OCI-LY3 (cell line): ENCODE measurements around the gene NFXL1.

Experiments
- H2AFZ ChIP-seq: fragments of 200-600, 300-600 bp; shearing (Covaris generic); 2 replicates; pipeline ENCODE4 v1.6.0; 2014; ENCODE audit warnings: antibody characterized with exemption, low read depth, low read length
- H3K27ac ChIP-seq: fragments of 200-600, 300-600 bp; sonication (generic); 2 replicates; pipeline ENCODE4 v1.5.1; 2014; ENCODE audit warnings: mild to moderate bottlenecking, low read length, moderate library complexity, mixed read lengths
- H3K27me3 ChIP-seq: fragments of 200-600, 300-600 bp; sonication (generic); 2 replicates; pipeline ENCODE4 v1.6.1; 2014; ENCODE audit warnings: low read depth, low read length, mixed read lengths
- H3K36me3 ChIP-seq: fragments of 200-600, 300-600 bp; sonication (generic); replicated peaks from 2 replicates; pipeline ENCODE3; 2014; ENCODE audit warnings: low read depth, low read length, mixed read lengths
- H3K4me1 ChIP-seq: fragments of 300-600, 200-600 bp; sonication (generic); 2 replicates; pipeline ENCODE4 v1.6.1; 2014; ENCODE audit warnings: low read length, mixed read lengths
- H3K4me2 ChIP-seq: fragments of 200-600, 300-600 bp; sonication (generic); 2 replicates; pipeline ENCODE4 v1.6.1; 2014; ENCODE audit warnings: low read length, mixed read lengths
- H3K4me3 ChIP-seq: fragments of 300-600, 200-600 bp; sonication (generic); 2 replicates; pipeline ENCODE4 v1.5.1; 2014; ENCODE audit warnings: antibody characterized with exemption, mild to moderate bottlenecking, low read length, moderate library complexity
- H3K79me2 ChIP-seq: fragments of 300-600, 200-600 bp; shearing (Covaris generic); 2 replicates; pipeline ENCODE4 v1.6.1; 2014; ENCODE audit warnings: mild to moderate bottlenecking, low read length, mixed read lengths
- H3K9ac ChIP-seq: fragments of 300-600, 200-600 bp; shearing (Covaris generic); 2 replicates; pipeline ENCODE4 v1.6.0; 2014; ENCODE audit warnings: mild to moderate bottlenecking, low read length, moderate library complexity
- H3K9me3 ChIP-seq: fragments of 200-600, 300-600 bp; shearing (Covaris generic); 2 replicates; pipeline ENCODE4 v1.6.1; 2014; ENCODE audit warnings: low read length, mixed read lengths; ENCODE audit not compliant: insufficient read depth
- H4K20me1 ChIP-seq: fragments of 200-600, 300-600 bp; sonication (generic); 2 replicates; pipeline ENCODE4 v1.6.1; 2016; ENCODE audit warnings: low read length, mixed read lengths; ENCODE audit not compliant: insufficient read depth
- EZH2phosphoT487 ChIP-seq: fragments of 200-600 bp; shearing (Covaris generic); IDR thresholded peaks from 2 replicates; pipeline ENCODE4 v1.6.1; 2018; ENCODE audit warnings: antibody characterized with exemption, mixed run types, low read depth
- TF ChIP-seq, protein P1 (sequence below): fragments of 200-600, 300-600 bp; sonication (generic); IDR thresholded peaks from 2 replicates; pipeline ENCODE4 v1.5.1; 2014; ENCODE audit warnings: antibody characterized with exemption, low read length, low read depth

The NFXL1 gene

DNA sequence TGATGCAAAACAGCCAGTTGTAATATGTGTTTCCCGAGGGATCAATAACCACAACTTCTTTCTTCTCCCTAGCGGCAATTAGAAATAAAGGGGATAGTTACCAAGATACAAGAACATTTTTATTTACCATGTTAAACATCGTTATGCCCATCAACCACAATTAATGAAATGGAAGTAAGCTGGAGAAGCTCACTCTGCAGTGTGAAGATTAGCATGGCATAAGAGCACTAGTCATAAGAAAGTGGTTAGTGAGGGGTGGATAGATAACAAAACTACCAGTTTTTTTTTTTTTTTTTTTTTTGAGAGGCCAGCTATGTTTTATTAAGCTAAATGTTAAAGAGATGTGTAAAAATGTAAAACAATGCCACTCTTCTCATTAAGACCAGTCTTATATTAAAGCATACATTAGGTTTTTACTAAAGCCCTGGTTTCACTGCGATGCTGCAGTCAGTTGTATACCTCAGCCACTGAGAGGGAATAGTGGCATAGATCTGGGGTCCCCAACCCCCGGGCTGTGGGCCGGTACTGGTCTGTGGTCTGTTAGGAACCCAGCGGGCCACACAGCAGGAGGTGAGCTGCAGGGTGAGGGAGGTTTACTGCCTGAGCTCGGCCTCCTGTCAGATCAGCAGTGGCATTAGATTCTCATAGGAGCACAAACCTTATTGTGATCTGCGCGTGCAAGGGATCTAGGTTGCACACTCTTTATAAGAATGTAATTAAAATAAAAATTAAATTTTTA is 27.9 kb upstream of the NFXL1 start:
- H2AFZ ChIP-seq, result no peak overlapping the region
- H3K9ac ChIP-seq, result no peak overlapping the region
- H3K79me2 ChIP-seq, result no peaks in the 10 kb centered on the region
- no peak overlapping the region for H3K27ac ChIP-seq
- TF ChIP-seq, protein P1, sequence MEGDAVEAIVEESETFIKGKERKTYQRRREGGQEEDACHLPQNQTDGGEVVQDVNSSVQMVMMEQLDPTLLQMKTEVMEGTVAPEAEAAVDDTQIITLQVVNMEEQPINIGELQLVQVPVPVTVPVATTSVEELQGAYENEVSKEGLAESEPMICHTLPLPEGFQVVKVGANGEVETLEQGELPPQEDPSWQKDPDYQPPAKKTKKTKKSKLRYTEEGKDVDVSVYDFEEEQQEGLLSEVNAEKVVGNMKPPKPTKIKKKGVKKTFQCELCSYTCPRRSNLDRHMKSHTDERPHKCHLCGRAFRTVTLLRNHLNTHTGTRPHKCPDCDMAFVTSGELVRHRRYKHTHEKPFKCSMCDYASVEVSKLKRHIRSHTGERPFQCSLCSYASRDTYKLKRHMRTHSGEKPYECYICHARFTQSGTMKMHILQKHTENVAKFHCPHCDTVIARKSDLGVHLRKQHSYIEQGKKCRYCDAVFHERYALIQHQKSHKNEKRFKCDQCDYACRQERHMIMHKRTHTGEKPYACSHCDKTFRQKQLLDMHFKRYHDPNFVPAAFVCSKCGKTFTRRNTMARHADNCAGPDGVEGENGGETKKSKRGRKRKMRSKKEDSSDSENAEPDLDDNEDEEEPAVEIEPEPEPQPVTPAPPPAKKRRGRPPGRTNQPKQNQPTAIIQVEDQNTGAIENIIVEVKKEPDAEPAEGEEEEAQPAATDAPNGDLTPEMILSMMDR, result no peak
- no peak for TF ChIP-seq EZH2phosphoT487
- H4K20me1 ChIP-seq, result no peaks in the 10 kb centered on the region
- H3K9me3 ChIP-seq, result no peaks in the 10 kb centered on the region
- no peaks in the 10 kb centered on the region for H3K27me3 ChIP-seq
- no peaks in the 10 kb centered on the region for H3K36me3 ChIP-seq
- no peak overlapping the region for H3K4me3 ChIP-seq
- no peak overlapping the region for H3K4me2 ChIP-seq
- no peaks in the 10 kb centered on the region for H3K4me1 ChIP-seq

DNA sequence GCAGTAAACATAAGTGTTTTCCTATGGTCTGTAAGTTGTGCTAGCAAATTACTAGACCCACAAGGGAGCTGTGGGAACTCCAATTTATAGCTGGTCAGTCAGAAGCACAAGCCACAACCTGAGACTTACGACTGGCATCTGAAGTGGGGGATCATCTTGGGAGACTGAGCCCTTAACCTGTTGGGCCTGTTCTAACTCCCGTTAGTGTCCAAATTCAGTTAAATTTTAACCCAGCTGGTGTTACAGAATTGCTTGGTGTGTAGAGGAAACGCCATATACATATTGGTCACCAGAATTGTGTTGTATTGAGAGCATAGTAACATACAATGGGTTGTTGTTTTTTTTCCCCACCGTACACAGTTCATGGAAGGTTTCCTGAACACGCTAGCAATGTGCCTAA is 25.1 kb upstream of the NFXL1 start:
- H3K79me2 ChIP-seq, result no peaks in the 10 kb centered on the region
- H3K36me3 ChIP-seq, result no peaks in the 10 kb centered on the region
- H3K4me3 ChIP-seq, result no peak overlapping the region
- no peaks in the 10 kb centered on the region for H4K20me1 ChIP-seq
- H3K9me3 ChIP-seq, result no peaks in the 10 kb centered on the region
- no peak for TF ChIP-seq EZH2phosphoT487
- TF ChIP-seq, protein P1, result no peak
- no peak overlapping the region for H3K9ac ChIP-seq
- no peaks in the 10 kb centered on the region for H3K4me1 ChIP-seq
- H3K27ac ChIP-seq, result no peak overlapping the region
- no peaks in the 10 kb centered on the region for H3K27me3 ChIP-seq
- no peak overlapping the region for H3K4me2 ChIP-seq
- no peak overlapping the region for H2AFZ ChIP-seq

DNA sequence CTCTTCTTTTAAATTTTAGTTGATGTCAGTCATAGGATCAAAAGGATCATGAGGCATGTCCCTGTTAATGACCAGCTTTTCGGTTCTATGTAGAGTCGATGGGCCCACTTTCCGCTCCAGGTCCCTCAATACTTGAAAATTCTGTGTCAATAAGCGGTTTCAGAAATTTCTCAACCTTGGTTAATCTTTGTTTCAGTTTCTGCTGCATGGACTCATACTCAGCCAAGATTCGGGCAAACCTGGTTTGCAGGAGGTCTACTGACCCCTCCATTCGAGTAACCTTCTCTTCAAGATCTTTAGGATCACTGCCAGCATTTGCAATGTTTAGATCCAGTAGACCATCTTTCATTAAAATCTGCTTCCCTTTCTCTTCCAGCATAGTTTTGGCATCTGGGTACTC is 22.0 kb upstream of the NFXL1 start:
- Histone ChIP-seq H3K79me2 (no peaks in the 10 kb centered on the region), H4K20me1 (no peaks in the 10 kb centered on the region), H3K9ac (no peak overlapping the region), H3K4me2 (no peak overlapping the region), H2AFZ (no peak overlapping the region), H3K27ac (no peak overlapping the region), H3K9me3 (no peaks in the 10 kb centered on the region; the same call in 1 of the 2 replicates), H3K4me3 (no peak overlapping the region), H3K4me1 (peaks cover 4% of the 10 kb centered on the region; the same call in 1 of the 2 replicates), H3K36me3 (no peaks in the 10 kb centered on the region), H3K27me3 (no peaks in the 10 kb centered on the region)
- no peak for TF ChIP-seq EZH2phosphoT487
- TF ChIP-seq, protein P1, result no peak

DNA sequence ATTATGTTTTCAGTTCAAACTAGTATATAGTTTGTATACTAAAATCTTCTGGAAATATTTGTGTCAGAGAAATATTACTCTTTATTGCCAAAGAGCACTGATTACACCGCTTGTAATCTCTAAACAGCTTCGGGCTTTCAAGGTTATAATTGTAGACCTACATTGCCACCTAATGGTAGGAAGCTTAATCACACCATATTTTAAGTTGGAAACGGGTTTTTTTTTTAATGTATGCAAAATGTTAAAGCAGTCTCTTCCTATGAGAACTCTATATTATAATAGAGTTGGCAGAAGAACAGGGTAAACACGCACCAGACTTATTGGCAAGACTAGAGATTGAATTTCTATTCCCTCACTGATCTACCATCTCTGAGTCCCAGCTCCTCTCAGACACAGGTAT is 19.5 kb upstream of the NFXL1 start:
- Histone ChIP-seq H2AFZ (no peak overlapping the region), H3K27ac (no peak overlapping the region), H3K79me2 (no peaks in the 10 kb centered on the region), H3K36me3 (no peaks in the 10 kb centered on the region), H3K4me2 (no peak overlapping the region), H3K9ac (no peak overlapping the region), H4K20me1 (no peaks in the 10 kb centered on the region), H3K4me3 (no peak overlapping the region), H3K27me3 (no peaks in the 10 kb centered on the region), H3K9me3 (no peaks in the 10 kb centered on the region; the same call in 1 of the 2 replicates), H3K4me1 (peaks cover 15% of the 10 kb centered on the region)
- no peak for TF ChIP-seq EZH2phosphoT487
- TF ChIP-seq, protein P1, result peak; percentile 74
